AG04450 (cell line): Measurements from ENCODE around the gene CCS. TPM values are rescaled to one million over a fixed set of nuclear protein-coding genes. Genes with fewer than 3 reads are reported as not detected.

ENCODE experiments used
- CTCF ChIA-PET: fragments of 300-600, 350-600 bp; formaldehyde crosslinking; extraction: SDS; loops from one replicate; lab custom pipeline; 2022; ENCODE audit warnings: antibody characterized with exemption, inconsistent platforms; lab: Charles Lee
- POLR2A ChIA-PET: fragments of 350-600 bp; formaldehyde crosslinking; extraction: SDS; loops from one replicate; lab custom pipeline; 2021; ENCODE audit warnings: antibody characterized with exemption, inconsistent platforms; lab: Yijun Ruan, JAX
- DNase-seq: peaks from one replicate; pipeline ENCODE4 v3.0.0-alpha.2; 2011; ENCODE audit warnings: low read depth, low spot score
- H3K27ac ChIP-seq: one replicate; pipeline ENCODE4 v1.5.1; 2012; ENCODE audit warnings: low read depth, low read length, control low read depth
- H3K27me3 ChIP-seq: one replicate; pipeline ENCODE4 v1.6.0; 2012; ENCODE audit warnings: low read length; ENCODE audit not compliant: control insufficient read depth, insufficient read depth
- H3K4me3 ChIP-seq: 2 replicates; pipeline ENCODE4 v1.5.1; 2011; ENCODE audit warnings: mild to moderate bottlenecking, low read depth, low read length, control low read depth
- H3K9me3 ChIP-seq: 2 replicates; pipeline ENCODE4 v1.5.1; 2012; ENCODE audit warnings: low read length; ENCODE audit not compliant: control insufficient read depth, insufficient read depth
- polyA plus RNA-seq: library from polyadenylated mRNA; depleted of rRNA; stranded (reverse); fragments of >200 nt; gene quantifications from 2 replicates; pipeline ENCODE4 v1.2.3, GENCODE V29; 2011
- TF ChIP-seq, protein P1 (sequence below): IDR thresholded peaks from 2 replicates; pipeline ENCODE4 v1.5.1; 2011; ENCODE audit warnings: low read depth, low read length, control low read depth, inconsistent platforms

CCS gene
- polyA plus RNA-seq, 1 experiment: 26.7 TPM

DNA sequence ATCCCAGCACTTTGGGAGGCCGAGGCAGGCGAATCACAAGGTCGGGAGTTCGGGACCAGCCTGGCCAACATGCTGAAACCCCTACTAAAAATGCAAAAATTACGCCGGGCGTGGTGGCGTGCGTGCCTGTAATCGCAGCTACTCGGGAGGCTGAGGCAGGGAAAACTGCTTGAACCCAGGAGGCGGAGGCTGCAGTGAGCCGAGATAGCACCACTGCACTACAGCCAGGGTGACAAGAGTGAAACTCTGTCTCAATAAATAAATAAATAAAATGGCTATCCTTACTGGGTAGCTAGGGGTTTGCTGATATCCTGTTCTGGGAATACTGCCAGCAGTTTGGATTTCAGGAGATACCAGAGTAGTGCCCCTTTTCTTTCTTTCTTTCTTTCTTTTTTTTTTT, 21.1 kb downstream of the CCS start:
- CTCF ChIA-PET: no interaction called here
- DNase-seq: no peak
- POLR2A ChIA-PET: no interaction called here
- Histone ChIP-seq H3K4me3 (no peak overlapping the region), H3K27ac (no peak overlapping the region), H3K27me3 (no peaks in the 10 kb centered on the region), H3K9me3 (0 out of 2 replicates have a peak, but pooled peaks cover 4% of the 10 kb centered on the region)
- TF ChIP-seq, protein P1, sequence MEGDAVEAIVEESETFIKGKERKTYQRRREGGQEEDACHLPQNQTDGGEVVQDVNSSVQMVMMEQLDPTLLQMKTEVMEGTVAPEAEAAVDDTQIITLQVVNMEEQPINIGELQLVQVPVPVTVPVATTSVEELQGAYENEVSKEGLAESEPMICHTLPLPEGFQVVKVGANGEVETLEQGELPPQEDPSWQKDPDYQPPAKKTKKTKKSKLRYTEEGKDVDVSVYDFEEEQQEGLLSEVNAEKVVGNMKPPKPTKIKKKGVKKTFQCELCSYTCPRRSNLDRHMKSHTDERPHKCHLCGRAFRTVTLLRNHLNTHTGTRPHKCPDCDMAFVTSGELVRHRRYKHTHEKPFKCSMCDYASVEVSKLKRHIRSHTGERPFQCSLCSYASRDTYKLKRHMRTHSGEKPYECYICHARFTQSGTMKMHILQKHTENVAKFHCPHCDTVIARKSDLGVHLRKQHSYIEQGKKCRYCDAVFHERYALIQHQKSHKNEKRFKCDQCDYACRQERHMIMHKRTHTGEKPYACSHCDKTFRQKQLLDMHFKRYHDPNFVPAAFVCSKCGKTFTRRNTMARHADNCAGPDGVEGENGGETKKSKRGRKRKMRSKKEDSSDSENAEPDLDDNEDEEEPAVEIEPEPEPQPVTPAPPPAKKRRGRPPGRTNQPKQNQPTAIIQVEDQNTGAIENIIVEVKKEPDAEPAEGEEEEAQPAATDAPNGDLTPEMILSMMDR: no peak

DNA sequence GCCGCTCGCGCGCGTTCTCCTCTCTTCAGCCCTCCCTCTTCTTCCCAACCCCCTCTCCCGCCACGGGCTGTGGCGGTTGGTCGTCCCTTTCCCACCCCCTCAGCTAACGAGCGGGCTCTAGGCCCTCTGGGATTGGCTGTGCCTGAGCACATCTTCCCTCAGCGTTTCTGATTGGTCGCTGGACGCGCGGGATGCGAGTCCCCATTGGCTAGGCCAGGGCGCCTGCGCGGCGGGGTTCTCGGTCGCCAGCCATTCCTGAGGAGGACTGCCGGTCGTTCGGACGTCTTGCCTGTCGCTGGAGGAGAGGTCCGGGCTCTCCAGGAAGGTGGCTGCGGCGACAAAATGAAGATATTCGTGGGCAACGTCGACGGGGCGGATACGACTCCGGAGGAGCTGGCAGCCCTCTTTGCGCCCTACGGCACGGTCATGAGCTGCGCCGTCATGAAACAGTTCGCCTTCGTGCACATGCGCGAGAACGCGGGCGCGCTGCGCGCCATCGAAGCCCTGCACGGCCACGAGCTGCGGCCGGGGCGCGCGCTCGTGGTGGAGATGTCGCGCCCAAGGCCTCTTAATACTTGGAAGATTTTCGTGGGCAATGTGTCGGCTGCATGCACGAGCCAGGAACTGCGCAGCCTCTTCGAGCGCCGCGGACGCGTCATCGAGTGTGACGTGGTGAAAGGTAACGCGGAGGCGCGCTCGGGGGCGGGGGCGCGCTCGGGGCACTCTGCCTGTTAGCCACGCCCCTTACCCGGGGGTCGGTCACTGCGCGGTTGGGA, 23.6 kb downstream of the CCS start, which contains the start of gene RBM14:
RBM14 (plus strand) TSS at position 252 of the 776 bp plus-strand sequence; CDS start at position 343, 91 bp downstream.
- TF ChIP-seq, protein P1: no peak
- POLR2A ChIA-PET: interaction anchor here (0.6 to 4.6 kb wide), 21 partner anchors 8 to 728 kb away, joined by 3 to 61 read pairs (median 4); partner anchors contain the start of genes ACTN3, CCDC87, CCS and CTSF
- H3K27ac ChIP-seq: peak within 1 kb of the TSS; percentile 93

DNA sequence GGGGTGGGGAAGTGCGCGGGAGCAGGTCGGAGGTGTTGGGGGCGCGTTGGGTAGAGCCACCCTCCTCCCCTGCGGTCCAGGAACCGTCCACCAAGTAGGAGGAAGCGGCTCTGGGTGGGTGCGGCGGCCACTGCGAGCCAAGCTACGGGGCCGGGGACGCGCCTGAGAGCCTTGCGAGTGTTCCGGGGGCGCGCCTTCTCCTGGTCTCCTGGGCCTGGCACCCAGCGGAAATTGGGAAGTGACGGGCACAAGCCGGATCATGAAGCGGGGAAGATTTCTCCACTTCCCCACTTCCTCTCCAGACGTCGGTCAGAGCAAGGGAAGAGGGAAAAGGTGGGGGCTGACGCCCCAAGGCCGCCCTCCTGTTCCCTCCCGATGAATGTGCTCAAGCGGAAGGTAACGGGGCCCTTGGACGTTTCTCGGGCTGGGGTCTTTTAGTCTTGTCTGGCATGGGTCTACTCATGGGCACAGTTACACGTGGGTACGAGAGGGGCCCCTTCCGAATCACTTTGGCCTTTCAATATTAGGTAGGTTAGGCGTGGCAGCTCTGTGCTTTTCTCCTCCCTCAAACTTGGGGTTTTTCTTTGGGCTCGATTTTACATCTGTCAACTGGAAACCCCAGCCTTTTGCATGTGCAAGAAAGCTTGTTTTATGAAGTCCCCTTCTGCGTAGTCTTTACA, 24.3 kb downstream of the CCS start:
- Histone ChIP-seq H3K9me3 (0 out of 2 replicates have a peak, but pooled peaks cover 4% of the 10 kb centered on the region), H3K27ac (peak overlapping the region; percentile 89), H3K4me3 (peak overlapping the region; percentile 95), H3K27me3 (no peaks in the 10 kb centered on the region)
- TF ChIP-seq, protein P1: no peak
- DNase-seq: no peak
- CTCF ChIA-PET: interaction anchor here (0.8 kb wide), 1 partner anchor 62 kb away, joined by 3 read pairs; no protein-coding TSS in a partner anchor
- POLR2A ChIA-PET: interaction anchor here (0.6 to 4.6 kb wide), 14 partner anchors 10 to 183 kb away, joined by 3 to 61 read pairs (median 4); partner anchors contain the start of genes ACTN3, CCDC87, CCS and CTSF

More for the DNA sequence above, 23.6 kb downstream of the CCS start, which contains the start of gene RBM14:
- DNase-seq: peak; percentile 96
- CTCF ChIA-PET: interaction anchor here (0.5 to 0.7 kb wide), 2 partner anchors 37 to 68 kb away, joined by 3 to 4 read pairs; no protein-coding TSS in a partner anchor
- no peaks in the 10 kb centered on the region for H3K27me3 ChIP-seq
- H3K9me3 ChIP-seq: 0 out of 2 replicates have a peak, but pooled peaks cover 4% of the 10 kb centered on the region
- peak within 1 kb of the TSS; percentile 95 for H3K4me3 ChIP-seq

DNA sequence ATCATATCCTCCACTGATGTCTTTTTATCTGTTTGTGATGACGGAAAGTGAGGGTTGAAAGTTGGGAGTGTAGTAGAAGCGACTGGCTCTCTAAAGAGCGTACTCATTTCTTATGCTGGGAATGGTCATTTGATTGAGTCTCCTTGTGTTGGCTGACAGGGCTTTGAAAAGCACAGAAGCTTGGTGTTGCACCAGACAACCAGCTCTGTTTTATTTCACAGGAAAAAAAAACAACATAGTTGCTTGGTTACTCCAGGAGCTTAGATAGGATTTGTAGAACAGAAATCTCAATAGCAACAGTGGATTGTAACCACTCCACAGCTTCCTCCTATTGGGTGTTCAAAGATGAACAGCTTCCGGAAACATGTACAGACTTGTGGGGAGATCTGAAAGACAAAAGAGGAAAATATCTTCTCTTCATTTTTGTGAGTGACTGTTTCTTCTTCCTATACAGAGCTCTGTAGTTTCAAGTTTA, 26.1 kb downstream of the CCS start:
- no peak overlapping the region for H3K27ac ChIP-seq
- TF ChIP-seq, protein P1: no peak
- DNase-seq: no peak
- ChIA-PET POLR2A (interaction anchor here (0.7 to 4.6 kb wide), 3 partner anchors 11 to 58 kb away, joined by 3 to 61 read pairs (median 5); partner anchors contain the start of gene RBM4), CTCF (interaction anchor here (0.6 to 1.2 kb wide), 4 partner anchors 16 to 58 kb away, joined by 3 read pairs; partner anchors contain the start of genes CCDC87 and CCS)
- no peaks in the 10 kb centered on the region for H3K27me3 ChIP-seq
- H3K9me3 ChIP-seq: 0 out of 2 replicates have a peak, but pooled peaks cover 4% of the 10 kb centered on the region
- H3K4me3 ChIP-seq: peak overlapping the region; percentile 95
